K562 (cell line): Measurements from ENCODE around the gene PSMD8.

Experiments
- CTCF ChIP-seq, 3 experiments: IDR thresholded peaks in 2 of 3; conservative IDR thresholded peaks in 1 of 3; 2 replicates each; pipeline ENCODE4 v1.5.1; 2011 to 2012; ENCODE audit warnings: low read length in 3 of 3, mild to moderate bottlenecking in 3 of 3, control low read depth in 2 of 3, improper control_type of control experiment in 1 of 3, inconsistent platforms in 1 of 3, low read depth in 1 of 3, mixed read lengths in 1 of 3, moderate library complexity in 1 of 3; ENCODE audit not compliant: insufficient read depth in 2 of 3
- EGR1 ChIP-seq: fragments of 450-650 bp; conservative IDR thresholded peaks from 2 replicates; pipeline ENCODE4 v1.6.1; 2017; ENCODE audit warnings: mild to moderate bottlenecking
- ELF1 ChIP-seq: fragments of 200-800 bp; sonication (Bioruptor generic); IDR thresholded peaks from 2 replicates; pipeline ENCODE4 v1.6.1; 2016; ENCODE audit warnings: missing genetic modification characterization, missing compliant biosample characterization
- IFI16 ChIP-seq: fragments of 250-450 bp; sonication (Bioruptor Pico); IDR thresholded peaks from 2 replicates; pipeline ENCODE4 v2.1.2; 2022; ENCODE audit warnings: mild to moderate bottlenecking, inconsistent platforms
- NFATC3 ChIP-seq: fragments of 450-650 bp; IDR thresholded peaks from 2 replicates; pipeline ENCODE4 v1.6.1; 2017; ENCODE audit warnings: mild to moderate bottlenecking
- POLR2A ChIP-seq: fragments of 450-650 bp; conservative IDR thresholded peaks from 2 replicates; pipeline ENCODE4 v1.6.1; 2016
- REST ChIP-seq, 2 experiments: fragments of 450-650 bp; formaldehyde crosslinking in 1 of 2; IDR thresholded peaks; 2 replicates each; pipeline versions ENCODE4 v1.4.0 to v1.6.1; 2014 to 2020; ENCODE audit warnings: mild to moderate bottlenecking in 2 of 2, borderline replicate concordance in 1 of 2, low read depth in 1 of 2
- SOX6 ChIP-seq: fragments of 450-650 bp; IDR thresholded peaks from 2 replicates; pipeline ENCODE4 v1.6.1; 2014; ENCODE audit warnings: mild to moderate bottlenecking
- SREBF2 ChIP-seq: sonication (generic); formaldehyde crosslinking; IDR thresholded peaks from 2 replicates; pipeline ENCODE4 v1.4.0; 2020; ENCODE audit warnings: mild to moderate bottlenecking, missing genetic modification reagents
- TBP ChIP-seq: optimal IDR thresholded peaks from 2 replicates; pipeline ENCODE3; 2011; ENCODE audit warnings: low read depth, low read length, improper control_type of control experiment
- ZFP91 ChIP-seq: sonication (generic); formaldehyde crosslinking; IDR thresholded peaks from 2 replicates; pipeline ENCODE4 v1.8.0; 2022; ENCODE audit warnings: mild to moderate bottlenecking, missing genetic modification reagents
- ZFPM2 ChIP-seq: fragments of 250-450 bp; sonication (Bioruptor Pico); IDR thresholded peaks from 2 replicates; pipeline ENCODE4 v1.5.1; 2022; ENCODE audit warnings: mild to moderate bottlenecking
- TF ChIP-seq, protein P1 (sequence below): sonication (generic); formaldehyde crosslinking; IDR thresholded peaks from 2 replicates; pipeline ENCODE4 v1.8.1; 2022; ENCODE audit warnings: missing genetic modification reagents

- TF ChIP-seq SREBF2 (no peak), ZFPM2 (CRISPR knock-in tag) (no peak), ELF1 (tag) (no peak), REST (IDR thresholded peaks at IDR 0.05; ENCODE audit: borderline replicate concordance) (no peak), REST (CRISPR knock-in tag; IDR thresholded peaks at IDR 0.05; ENCODE audit: low read depth) (no peak), EGR1 (no peak), NFATC3 (no peak), POLR2A (no peak), SOX6 (no peak), ZFP91 (CRISPR knock-in tag) (no peak), TBP (no peak), CTCF (IDR thresholded peaks at IDR 0.05 in 2 of 3, conservative IDR thresholded peaks at IDR 0.05 in 1 of 3; ENCODE audit: insufficient read depth in 2 of 3, low read depth in 1 of 3, low read length in 3 of 3) (no peak), IFI16 (no peak)
- TF ChIP-seq, protein P1, sequence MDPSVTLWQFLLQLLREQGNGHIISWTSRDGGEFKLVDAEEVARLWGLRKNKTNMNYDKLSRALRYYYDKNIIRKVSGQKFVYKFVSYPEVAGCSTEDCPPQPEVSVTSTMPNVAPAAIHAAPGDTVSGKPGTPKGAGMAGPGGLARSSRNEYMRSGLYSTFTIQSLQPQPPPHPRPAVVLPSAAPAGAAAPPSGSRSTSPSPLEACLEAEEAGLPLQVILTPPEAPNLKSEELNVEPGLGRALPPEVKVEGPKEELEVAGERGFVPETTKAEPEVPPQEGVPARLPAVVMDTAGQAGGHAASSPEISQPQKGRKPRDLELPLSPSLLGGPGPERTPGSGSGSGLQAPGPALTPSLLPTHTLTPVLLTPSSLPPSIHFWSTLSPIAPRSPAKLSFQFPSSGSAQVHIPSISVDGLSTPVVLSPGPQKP: no peak
These were observed 26.8 kb downstream of the PSMD8 start for GRCh38 chr19:38401148-38401547.
